Large intestine (tissue), 3 donors: ENCODE data around the gene SLC7A4. TPM values are rescaled to one million over a fixed set of nuclear protein-coding genes. Genes with fewer than 3 reads are reported as not detected.
"Not testable (repeated sequence)": the region's sequence is repeated elsewhere in the genome, so short reads cannot be mapped to it uniquely, and the experiment has no call there.

ENCODE experiments used
- DNase-seq, 2 donors: peaks; one replicate each; pipeline versions ENCODE4 v3.0.0 to v3.0.0-alpha.2; 2013
- H3K27ac ChIP-seq: one replicate; pipeline ENCODE4 v1.5.1; 2013; ENCODE audit warnings: low read length
- H3K27me3 ChIP-seq: 2 replicates; pipeline ENCODE4 v1.6.1; 2013; ENCODE audit warnings: low read length; ENCODE audit not compliant: control insufficient read depth, insufficient read depth
- H3K36me3 ChIP-seq: 2 replicates; pipeline ENCODE4 v1.6.1; 2013; ENCODE audit warnings: low read length; ENCODE audit not compliant: control insufficient read depth, insufficient read depth
- H3K4me1 ChIP-seq: one replicate; pipeline ENCODE4 v1.6.1; 2013; ENCODE audit warnings: low read length; ENCODE audit not compliant: control insufficient read depth, insufficient read depth
- H3K4me3 ChIP-seq: one replicate; pipeline ENCODE4 v1.5.1; 2013; ENCODE audit warnings: low read length
- H3K9me3 ChIP-seq: one replicate; pipeline ENCODE4 v1.6.1; 2013; ENCODE audit warnings: mild to moderate bottlenecking, low read depth, low read length, moderate library complexity; ENCODE audit not compliant: control insufficient read depth
- WGBS: methylation state at CpG from one replicate; pipeline ENCODE4 v1.1.5; 2013; ENCODE audit warnings: low lambda C conversion rate; ENCODE audit not compliant: insufficient coverage; 5-methylcytosine and 5-hydroxymethylcytosine counted together
- polyA plus RNA-seq: library from polyadenylated mRNA; unstranded; fragments of 120-200 nt; gene quantifications from one replicate; pipeline ENCODE4 v1.2.1, GENCODE V29; 2013

SLC7A4 gene
- polyA plus RNA-seq, 1 donor, result 31.4 TPM

DNA sequence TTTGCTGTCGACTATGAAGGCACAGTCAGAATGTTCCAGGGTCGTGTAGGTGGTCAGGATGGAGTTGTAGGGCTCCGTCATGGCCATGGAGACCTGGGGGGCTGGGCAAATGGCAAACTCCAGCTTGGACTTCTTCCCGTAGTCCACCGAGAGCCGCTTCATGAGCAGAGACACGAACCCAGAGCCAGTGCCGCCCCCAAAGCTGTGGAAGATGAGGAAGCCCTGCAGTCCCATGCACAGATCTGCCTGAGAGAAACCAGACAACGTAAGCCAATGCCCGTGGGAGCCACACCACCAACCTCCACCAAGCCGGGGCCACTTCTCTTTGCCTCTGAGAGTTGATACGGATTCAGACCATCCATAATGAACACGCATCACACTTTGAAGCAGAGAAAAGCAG lies 23.2 kb downstream of the SLC7A4 start:
- H3K27me3 ChIP-seq, H3K27ac ChIP-seq, H3K4me3 ChIP-seq, DNase-seq, H3K36me3 ChIP-seq, H3K9me3 ChIP-seq, H3K4me1 ChIP-seq: not testable (repeated sequence)
- no CpG with 5 or more reads among the region's 13 CpGs for WGBS

DNA sequence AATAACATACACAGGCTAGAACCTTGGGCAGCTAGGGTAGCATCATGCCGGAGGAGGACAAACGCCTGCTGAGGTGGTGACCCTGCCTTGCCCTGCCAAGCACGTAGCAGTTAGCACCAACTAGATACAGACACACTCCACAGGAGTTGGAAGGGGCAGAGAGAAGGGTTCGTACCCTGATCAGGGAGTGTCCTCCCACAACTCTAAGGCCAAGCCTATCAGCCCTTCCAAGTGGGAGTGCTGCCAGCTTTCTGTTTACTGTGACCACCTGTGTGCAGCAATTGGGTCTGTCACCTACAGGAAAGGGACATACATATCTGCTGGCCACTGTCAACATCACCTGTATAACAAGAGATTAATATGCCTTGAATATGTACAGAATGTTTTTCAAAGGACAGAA lies 28.6 kb downstream of the SLC7A4 start:
- Histone ChIP-seq H3K27ac (peak overlapping the region; percentile 100), H3K4me3 (no peak overlapping the region), H3K27me3 (no peaks in the 10 kb centered on the region), H3K9me3 (no peaks in the 10 kb centered on the region), H3K4me1 (peaks cover 20% of the 10 kb centered on the region), H3K36me3 (peaks cover 17% of the 10 kb centered on the region)
- WGBS, result no CpG with 5 or more reads among the region's 4 CpGs
- peak in 1 of 2 donors; percentile 33 for DNase-seq

DNA sequence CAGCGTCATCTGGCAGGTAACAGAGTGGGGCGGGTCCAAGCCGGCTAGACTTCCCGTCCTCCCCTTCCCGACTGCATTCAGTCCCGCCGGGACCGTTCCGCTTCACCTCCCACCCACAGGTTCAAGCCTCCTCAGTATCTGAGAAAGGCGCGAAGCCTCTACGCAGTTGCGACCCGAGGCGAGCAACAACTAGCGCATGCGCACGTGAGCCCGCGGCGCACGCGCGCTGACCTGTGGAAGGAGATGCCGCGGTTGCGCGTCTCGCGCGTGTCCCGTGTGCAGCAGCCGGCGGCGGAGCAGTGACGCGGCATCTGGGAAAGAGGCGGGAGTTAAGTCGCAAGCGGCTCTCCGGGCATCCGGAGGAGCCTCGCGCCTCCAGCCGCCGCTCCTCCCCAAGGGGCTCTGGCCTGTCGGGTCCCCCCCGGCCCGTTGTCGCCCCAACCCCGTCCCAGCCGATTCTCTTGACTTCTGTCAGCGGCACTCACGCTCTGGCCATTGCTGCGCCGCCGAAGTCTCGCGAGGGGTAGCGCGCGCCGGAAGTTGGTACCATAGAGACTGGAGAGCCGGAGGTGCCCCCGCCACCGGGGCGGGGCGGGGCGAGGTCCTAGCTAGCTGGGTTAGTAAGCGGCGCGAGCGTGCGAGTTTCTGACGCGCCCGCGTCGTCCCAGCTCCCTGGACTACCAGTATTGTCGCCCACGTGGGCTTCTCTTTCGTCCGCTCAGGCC lies 30.6 kb downstream of the SLC7A4 start, which contains the start of gene THAP7:
Gene THAP7 (minus strand): TSS at position 518 of the 725 bp plus-strand sequence. CDS start 207 bp downstream, at position 311.
- H3K27me3 ChIP-seq, result no peaks in the 10 kb centered on the region
- peaks cover 36% of the 10 kb centered on the region for H3K36me3 ChIP-seq
- H3K27ac ChIP-seq, result peak within 1 kb of the TSS; percentile 100
- DNase-seq, result peak; percentile 97 to 98
- no peaks in the 10 kb centered on the region for H3K9me3 ChIP-seq
- no CpG with 5 or more reads among the region's 83 CpGs for WGBS
- H3K4me1 ChIP-seq, result peaks cover 20% of the 10 kb centered on the region
- H3K4me3 ChIP-seq, result peak within 1 kb of the TSS; percentile 94

DNA sequence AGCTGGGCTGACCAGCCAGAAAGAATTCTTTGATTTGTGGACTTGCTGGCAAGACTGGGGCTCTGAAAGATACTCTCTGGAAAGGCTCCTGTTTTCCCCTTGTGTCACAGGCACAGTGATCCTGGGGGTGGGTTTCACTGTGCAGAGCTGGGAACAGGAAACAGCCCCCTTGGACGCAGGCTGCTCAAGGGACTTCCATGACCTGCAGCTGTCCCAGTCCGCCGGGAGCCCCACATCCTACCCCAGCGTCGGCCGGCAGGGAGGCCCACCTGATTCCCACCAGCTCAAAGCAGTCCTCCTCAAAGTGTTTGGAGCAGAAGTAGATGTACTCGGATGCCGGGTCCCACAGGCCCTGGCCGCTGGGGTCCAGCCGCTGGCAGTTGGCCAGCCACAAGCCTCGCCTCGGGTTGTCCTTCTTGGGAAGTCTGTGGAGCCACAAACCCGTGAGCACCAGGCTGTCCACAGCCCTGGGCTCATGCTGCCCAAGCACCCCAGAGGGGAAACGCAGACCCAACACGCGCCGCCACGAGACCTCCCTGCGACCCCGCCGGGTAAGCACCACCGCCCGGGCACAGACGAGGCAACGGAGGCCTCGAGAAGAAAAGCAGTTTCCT lies 31.3 kb downstream of the SLC7A4 start:
- no CpG with 5 or more reads among the region's 26 CpGs for WGBS
- DNase-seq, result no peak
- Histone ChIP-seq H3K9me3 (no peaks in the 10 kb centered on the region), H3K4me1 (peaks cover 20% of the 10 kb centered on the region), H3K27me3 (no peaks in the 10 kb centered on the region), H3K27ac (peak overlapping the region; percentile 100), H3K4me3 (peak overlapping the region; percentile 94), H3K36me3 (peaks cover 43% of the 10 kb centered on the region)

DNA sequence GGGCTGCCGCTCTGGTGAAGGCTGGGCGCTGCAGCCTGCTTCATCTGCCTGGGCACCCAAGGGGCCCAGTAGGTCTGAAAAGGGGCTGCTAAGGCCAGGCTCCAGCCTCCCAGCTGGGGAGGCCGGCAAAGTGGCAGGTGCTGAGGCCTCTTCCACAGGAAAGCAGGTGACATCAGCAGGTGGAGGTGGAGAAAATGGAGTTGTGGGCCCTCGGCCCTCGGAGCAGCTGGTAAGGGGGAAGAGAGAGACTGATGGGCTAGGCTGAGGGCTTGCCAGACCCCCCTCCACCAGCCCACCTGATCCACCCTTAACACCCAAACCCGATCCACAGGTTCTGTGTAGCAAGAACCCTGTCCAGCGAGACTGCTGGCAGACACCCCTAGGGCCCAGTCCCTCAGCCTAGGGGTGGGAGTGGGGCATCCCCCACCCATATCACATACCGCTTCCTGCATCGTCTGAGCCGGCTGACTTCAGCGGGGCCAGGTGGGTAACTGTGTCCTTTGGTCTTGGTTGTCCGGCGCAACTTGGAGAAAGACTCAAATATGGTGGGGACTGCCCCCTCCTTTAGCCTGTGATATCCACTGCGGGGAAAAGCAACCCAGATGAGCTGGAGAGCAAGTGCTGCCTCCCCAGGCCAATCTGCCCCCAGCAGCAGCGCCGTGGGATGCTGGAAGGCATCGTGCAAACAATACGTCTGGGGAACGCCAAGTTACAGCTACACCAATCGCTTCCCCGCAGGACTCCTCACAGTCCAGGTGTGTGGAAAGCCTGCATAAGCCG lies 32.0 kb downstream of the SLC7A4 start:
- H3K9me3 ChIP-seq, result no peaks in the 10 kb centered on the region
- H3K4me3 ChIP-seq, result peak overlapping the region; percentile 94
- peaks cover 46% of the 10 kb centered on the region for H3K36me3 ChIP-seq
- peaks cover 20% of the 10 kb centered on the region for H3K4me1 ChIP-seq
- DNase-seq, result no peak
- no CpG with 5 or more reads among the region's 22 CpGs for WGBS
- no peaks in the 10 kb centered on the region for H3K27me3 ChIP-seq
- H3K27ac ChIP-seq, result no peak overlapping the region

DNA sequence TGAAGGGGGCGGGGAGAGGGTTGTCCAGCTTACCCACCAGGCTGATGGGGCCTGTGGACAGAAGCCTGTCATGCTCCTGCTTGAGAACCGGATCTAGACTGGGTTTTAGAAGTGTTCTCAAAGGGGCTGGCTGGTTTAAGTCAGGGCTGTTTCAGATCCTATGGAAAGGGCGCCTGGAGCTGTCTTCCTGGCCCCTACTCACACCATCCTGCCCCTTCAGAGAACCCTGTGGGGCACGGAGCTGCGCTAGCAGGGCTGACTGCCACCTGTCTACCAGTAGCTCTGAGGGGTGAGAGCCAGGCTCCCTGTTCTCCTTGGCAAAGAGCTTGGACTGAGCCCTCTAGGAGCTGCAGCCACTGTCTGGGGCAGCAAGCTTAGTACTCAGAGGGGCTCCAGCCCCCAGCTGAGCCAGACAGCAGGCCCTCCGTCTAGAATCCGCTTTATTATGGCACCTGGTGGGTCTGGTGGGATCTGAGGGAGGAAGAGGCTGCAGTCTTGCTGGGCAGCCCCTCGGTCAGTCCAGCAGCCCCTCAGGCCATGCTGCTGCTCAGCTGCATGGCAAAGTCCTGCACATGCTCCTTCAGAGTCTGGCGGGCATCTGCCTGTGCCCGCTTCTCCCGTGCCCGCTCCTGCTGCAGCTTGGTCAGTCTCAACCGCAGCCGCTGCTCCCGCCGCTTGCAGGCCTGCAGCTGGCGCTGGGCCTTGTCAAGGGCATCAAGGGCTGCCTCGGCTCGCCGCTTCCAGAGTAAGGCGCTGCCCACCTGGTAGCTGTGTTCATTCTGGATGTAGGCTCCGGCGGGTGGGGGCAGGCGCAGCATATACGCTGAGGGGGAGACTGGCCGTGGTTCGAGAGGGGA lies 32.8 kb downstream of the SLC7A4 start:
- Histone ChIP-seq H3K36me3 (peaks cover 53% of the 10 kb centered on the region), H3K27me3 (no peaks in the 10 kb centered on the region), H3K27ac (no peak overlapping the region), H3K4me3 (no peak overlapping the region), H3K4me1 (peaks cover 20% of the 10 kb centered on the region), H3K9me3 (no peaks in the 10 kb centered on the region)
- WGBS, result no CpG with 5 or more reads among the region's 27 CpGs
- no peak for DNase-seq

DNA sequence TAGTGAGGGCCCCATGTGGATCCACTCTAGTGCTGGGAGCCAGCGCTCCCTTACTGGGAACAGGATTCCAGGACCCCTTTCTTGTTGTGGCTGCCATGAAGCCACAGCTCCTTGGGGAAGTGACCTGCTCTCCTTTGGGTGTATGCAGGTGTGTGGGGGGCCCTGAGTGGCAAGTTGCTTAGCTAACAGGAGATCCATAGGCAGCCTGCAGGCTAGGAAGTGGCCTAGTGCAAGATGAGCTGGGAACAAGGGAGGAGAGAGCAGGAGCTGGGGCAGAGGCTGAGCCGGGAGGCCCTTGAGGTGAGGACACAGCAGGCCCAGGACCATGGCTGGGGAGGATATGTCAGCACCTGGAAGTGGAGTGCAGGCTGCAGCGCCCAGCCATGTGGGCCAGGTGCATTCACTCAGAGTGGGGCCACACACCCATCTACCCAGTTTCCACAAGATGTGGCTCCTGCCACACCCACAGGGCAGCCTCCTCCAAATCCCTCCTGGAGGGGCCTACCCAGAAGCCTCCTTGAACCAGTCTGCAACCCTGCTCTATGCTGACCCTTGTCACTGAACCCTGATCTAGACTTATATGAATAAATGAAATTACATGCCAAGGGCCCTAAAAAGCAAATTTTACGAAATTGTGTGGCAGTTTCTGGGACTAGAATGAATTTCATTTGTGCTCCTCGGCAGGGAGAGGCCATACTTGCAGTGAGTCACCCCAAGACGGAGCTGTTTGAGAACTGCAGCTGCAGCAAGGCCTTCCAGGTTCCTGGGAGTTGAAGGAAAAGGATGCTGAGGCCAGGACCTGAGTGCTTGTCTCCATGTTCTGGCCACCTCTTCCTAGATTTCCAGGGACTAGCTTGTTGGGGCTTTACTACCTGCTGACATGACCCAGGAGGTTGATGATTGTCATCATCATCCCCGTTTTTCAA lies 33.7 kb downstream of the SLC7A4 start:
- H3K27ac ChIP-seq, result no peak overlapping the region
- H3K36me3 ChIP-seq, result peaks cover 58% of the 10 kb centered on the region
- H3K4me3 ChIP-seq, result no peak overlapping the region
- H3K27me3 ChIP-seq, result no peaks in the 10 kb centered on the region
- WGBS, result no CpG with 5 or more reads among the region's 7 CpGs
- DNase-seq, result no peak
- H3K4me1 ChIP-seq, result peaks cover 18% of the 10 kb centered on the region
- H3K9me3 ChIP-seq, result no peaks in the 10 kb centered on the region

DNA sequence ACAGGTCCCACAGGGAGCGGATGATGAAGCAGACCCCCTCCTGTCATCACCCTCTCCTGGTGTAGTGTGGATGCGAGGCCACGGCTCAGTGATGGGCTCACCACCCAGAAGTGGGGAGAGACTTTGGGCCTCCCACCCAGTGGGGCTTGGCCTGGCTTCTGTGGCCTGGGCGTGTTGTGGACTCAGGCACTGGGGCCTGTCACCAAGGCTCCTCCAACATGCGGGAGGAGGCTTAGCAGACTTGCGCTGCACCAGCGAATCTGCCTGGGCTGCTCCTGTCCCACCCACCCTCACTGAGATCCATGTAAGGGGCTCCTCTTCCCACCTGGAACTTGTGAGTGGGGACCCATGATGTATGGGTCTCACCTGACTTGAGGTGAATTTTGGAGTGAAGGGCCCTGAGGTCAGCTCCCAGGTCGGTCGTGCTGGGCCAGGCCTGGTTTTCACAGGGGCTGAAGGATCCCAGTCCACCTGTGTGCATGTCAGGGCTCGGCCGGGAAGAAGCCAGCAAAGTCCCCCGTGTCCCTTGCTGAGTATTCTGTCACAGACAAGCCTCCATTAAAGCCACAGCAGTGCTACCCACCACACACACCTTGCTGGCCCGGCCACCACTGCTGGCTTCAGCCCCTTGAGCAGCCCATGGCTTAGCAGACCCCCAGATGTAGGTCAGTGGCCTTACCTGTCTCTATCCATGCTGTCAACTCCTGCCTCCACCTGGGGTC lies 34.7 kb downstream of the SLC7A4 start:
- Histone ChIP-seq H3K9me3 (no peaks in the 10 kb centered on the region), H3K36me3 (peaks cover 65% of the 10 kb centered on the region), H3K4me3 (no peak overlapping the region), H3K4me1 (peaks cover 11% of the 10 kb centered on the region), H3K27me3 (no peaks in the 10 kb centered on the region), H3K27ac (no peak overlapping the region)
- WGBS, result no CpG with 5 or more reads among the region's 13 CpGs
- DNase-seq, result no peak
